CD8-positive, alpha-beta memory T cell (primary cell): ENCODE results near the gene ZNF621. TPM values are rescaled to one million over a fixed set of nuclear protein-coding genes. Genes with fewer than 3 reads are reported as not detected.

ENCODE experiments used
- CTCF ChIA-PET: fragments of 350-600 bp; sonication (Branson Sonifier 250); formaldehyde crosslinking; loops from one replicate; lab custom pipeline; 2021; ENCODE audit warnings: antibody characterized with exemption; lab: Charles Lee
- POLR2A ChIA-PET: fragments of 350-600 bp; sonication (Branson Sonifier 250); formaldehyde crosslinking; loops from one replicate; lab custom pipeline; 2021; ENCODE audit warnings: antibody characterized with exemption; lab: Charles Lee
- DNase-seq, 5 donors: peaks; one replicate each; pipeline versions ENCODE4 v3.0.0 to v3.0.0-alpha.2; 2020 to 2022; ENCODE audit warnings: mixed read lengths in 1 of 5
- H3K27ac ChIP-seq: one replicate; pipeline ENCODE4 v1.7.0; 2013; ENCODE audit warnings: low read depth, mild to moderate bottlenecking, low read length, moderate library complexity
- H3K27me3 ChIP-seq: 2 replicates; pipeline ENCODE4 v1.7.0; 2013; ENCODE audit warnings: low read length, mild to moderate bottlenecking; ENCODE audit not compliant: insufficient read depth, poor library complexity, severe bottlenecking
- H3K36me3 ChIP-seq: 2 replicates; pipeline ENCODE4 v1.7.0; 2013; ENCODE audit warnings: mild to moderate bottlenecking, low read length, moderate library complexity; ENCODE audit not compliant: insufficient read depth
- H3K4me1 ChIP-seq: 2 replicates; pipeline ENCODE4 v1.7.0; 2013; ENCODE audit warnings: mild to moderate bottlenecking, low read length, moderate library complexity; ENCODE audit not compliant: insufficient read depth
- H3K4me3 ChIP-seq: 2 replicates; pipeline ENCODE4 v1.7.0; 2013; ENCODE audit warnings: mild to moderate bottlenecking, low read length
- H3K9me3 ChIP-seq: 2 replicates; pipeline ENCODE4 v1.7.0; 2013; ENCODE audit warnings: mild to moderate bottlenecking, low read length
- H3K27ac Mint-ChIP-seq, 8 donors: one replicate each; pipeline ENCODE4 v1.8.0; 2020 to 2021; ENCODE audit warnings: mixed read lengths in 8 of 8, mild to moderate bottlenecking in 6 of 8, inconsistent platforms in 3 of 8, moderate library complexity in 3 of 8
- H3K27me3 Mint-ChIP-seq, 2 donors: one replicate each; pipeline ENCODE4 v1.8.0; 2020 to 2021; ENCODE audit warnings: mixed read lengths in 2 of 2, mild to moderate bottlenecking in 1 of 2, moderate library complexity in 1 of 2
- H3K36me3 Mint-ChIP-seq, 3 donors: one replicate each; pipeline ENCODE4 v1.8.0; 2020 to 2021; ENCODE audit warnings: mixed read lengths in 3 of 3, inconsistent platforms in 1 of 3, mild to moderate bottlenecking in 1 of 3
- H3K4me1 Mint-ChIP-seq, 3 donors: one replicate each; pipeline ENCODE4 v1.8.0; 2020 to 2021; ENCODE audit warnings: mixed read lengths in 3 of 3, inconsistent platforms in 1 of 3, mild to moderate bottlenecking in 1 of 3
- H3K4me3 Mint-ChIP-seq, 7 donors: one replicate each; pipeline ENCODE4 v1.8.0; 2020 to 2021; ENCODE audit warnings: mixed read lengths in 7 of 7, mild to moderate bottlenecking in 6 of 7, moderate library complexity in 4 of 7, inconsistent platforms in 2 of 7
- H3K9me3 Mint-ChIP-seq, 5 donors: one replicate each; pipeline ENCODE4 v1.8.0; 2020 to 2022; ENCODE audit warnings: mixed read lengths in 5 of 5, mild to moderate bottlenecking in 3 of 5, moderate library complexity in 2 of 5, inconsistent platforms in 1 of 5
- polyA plus RNA-seq: library from polyadenylated mRNA; unstranded; fragments of 300-500 nt; fragmentation: Illumina TruSeq; gene quantifications from one replicate; pipeline ENCODE4 v1.2.3, GENCODE V29; 2021
- total RNA-seq, 2 experiments: library from RNA; stranded (reverse); gene quantifications; one replicate each; pipeline ENCODE4 v1.2.3, GENCODE V29; 2021

ZNF621 gene
- total RNA-seq (10 to 100 TPM; 20.7 to 22.5 TPM), polyA plus RNA-seq (3.2 TPM)

DNA sequence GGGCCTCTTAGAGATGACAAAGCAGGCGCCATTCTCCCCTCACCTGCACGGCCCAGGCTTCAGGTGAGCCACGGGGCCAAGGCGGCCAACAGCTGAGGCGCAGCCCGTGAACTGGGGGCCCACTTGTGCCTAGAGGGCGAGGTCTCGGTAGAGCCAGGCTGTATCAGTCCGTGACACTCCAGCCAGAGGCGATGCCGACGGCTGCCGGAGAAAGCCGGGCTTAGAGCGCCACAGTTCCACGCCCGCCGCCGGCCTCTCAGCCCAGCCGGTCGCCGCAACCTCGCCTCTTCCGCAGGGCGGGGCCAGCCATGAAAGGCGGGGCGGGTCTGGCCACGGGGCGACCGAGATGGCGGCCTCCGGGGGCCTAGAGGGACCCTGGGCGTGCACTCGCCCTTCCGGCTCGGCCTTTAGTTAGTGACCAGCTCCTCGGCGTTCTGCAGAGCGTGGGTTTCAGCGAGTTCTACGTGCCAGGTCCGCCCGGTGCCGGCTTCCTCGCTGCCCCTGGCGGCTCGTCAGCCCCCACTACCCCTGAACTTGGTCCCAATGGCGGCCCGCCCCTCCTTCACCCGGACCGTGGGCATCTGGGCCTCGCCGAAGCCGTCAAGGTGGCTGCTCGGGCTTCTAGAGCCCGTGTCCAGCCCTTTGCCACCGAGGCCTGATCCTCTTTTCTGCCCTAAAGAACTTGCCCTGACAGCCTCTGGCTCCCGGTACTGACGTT lies at the start of gene ZNF621:
Gene ZNF621 (plus strand): TSS at position 393 of the 718 bp plus-strand sequence. CDS start 881 bp downstream, outside the sequence.
- POLR2A ChIA-PET = interaction anchor here (1.1 to 2.8 kb wide), 4 partner anchors 19 to 72 kb away, joined by 3 to 15 read pairs (median 10); partner anchors contain the start of genes RPL14 and ZNF620
- Mint-ChIP-seq H3K36me3 (peaks cover 13 to 38% (median 14%) of the 10 kb centered on the region in 3 donors), H3K27ac (peak within 1 kb of the TSS; percentile 76 to 99 (median 98)), H3K4me1 (peaks cover 24 to 40% (median 35%) of the 10 kb centered on the region in 3 donors), H3K9me3 (no peaks in the 10 kb centered on the region), H3K27me3 (no peaks in the 10 kb centered on the region), H3K4me3 (peak within 1 kb of the TSS; percentile 89 to 97 (median 95))
- H3K27ac ChIP-seq = peak within 1 kb of the TSS; percentile 86
- peak within 1 kb of the TSS; percentile 79 for H3K4me3 ChIP-seq
- H3K36me3 ChIP-seq = peaks cover 1% of the 10 kb centered on the region
- H3K4me1 ChIP-seq = peaks cover 15% of the 10 kb centered on the region
- H3K27me3 ChIP-seq = no peaks in the 10 kb centered on the region
- CTCF ChIA-PET = interaction anchor here (1.0 to 1.5 kb wide), 6 partner anchors 19 to 216 kb away, joined by 3 to 8 read pairs (median 4); partner anchors contain the start of genes EIF1B, RPL14 and ZNF620
- DNase-seq = peak; percentile 71 to 87 (median 77)
- no peaks in the 10 kb centered on the region for H3K9me3 ChIP-seq

DNA sequence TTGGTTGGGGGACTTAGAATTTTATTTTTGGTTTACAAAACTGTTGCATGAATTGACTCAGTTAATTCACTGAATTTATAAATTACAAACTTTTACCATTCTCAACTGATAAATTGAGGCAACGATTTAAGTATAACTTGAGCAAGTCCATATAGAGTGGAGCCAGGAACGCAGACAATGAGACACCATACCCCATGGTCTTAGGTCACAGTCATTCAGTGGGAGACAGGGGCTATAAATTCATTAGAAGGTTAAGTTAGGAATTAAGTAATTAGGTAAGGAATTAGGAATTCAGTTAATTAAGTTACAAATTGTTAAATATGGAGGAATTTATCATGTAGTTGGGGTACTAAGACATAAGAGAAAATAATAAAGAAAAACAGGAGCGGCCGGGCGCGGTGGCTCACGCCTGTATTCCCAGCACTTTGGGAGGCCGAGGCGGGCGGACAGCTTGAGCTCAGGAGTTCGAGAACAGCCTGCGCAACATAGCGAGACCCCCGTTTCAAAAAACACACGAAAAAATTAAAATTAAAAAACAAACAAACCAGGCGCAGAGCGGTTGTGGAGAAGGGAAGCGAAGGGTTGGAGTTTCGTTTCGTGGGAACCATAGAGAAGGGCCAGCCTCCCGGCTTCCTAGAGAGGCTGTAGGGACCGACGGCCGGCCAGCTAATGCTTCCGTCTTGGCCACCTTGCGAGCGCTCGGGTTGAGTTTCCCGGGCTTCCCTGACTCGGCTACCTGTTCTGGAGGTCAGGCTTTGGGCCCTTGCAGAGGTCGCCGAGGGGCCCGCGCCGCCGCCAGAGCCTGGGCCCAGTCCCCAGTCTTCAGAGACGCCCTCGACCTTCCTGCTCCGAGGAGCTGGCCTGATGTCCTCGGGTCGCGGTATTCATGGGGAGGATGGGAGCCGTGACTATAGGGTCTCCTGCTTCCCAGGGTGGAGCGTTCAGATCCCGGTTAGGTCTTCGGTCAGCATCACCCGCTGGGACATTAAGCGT lies 48.0 kb upstream of the ZNF621 start, which contains the start of gene ZNF619:
Gene ZNF619 (plus strand): TSS at position 645 of the 993 bp plus-strand sequence. CDS start 858 bp downstream, outside the sequence.
- peaks cover 4 to 43% (median 5%) of the 10 kb centered on the region in 3 donors for H3K36me3 Mint-ChIP-seq
- H3K4me1 ChIP-seq = peaks cover 16% of the 10 kb centered on the region
- H3K4me1 Mint-ChIP-seq = peaks cover 25 to 44% (median 27%) of the 10 kb centered on the region in 3 donors
- ChIA-PET POLR2A (interaction anchor here (0.7 to 2.0 kb wide), 3 partner anchors 20 to 29 kb away, joined by 4 to 14 read pairs (median 5); partner anchors contain the start of genes RPL14 and ZNF620), CTCF (interaction anchor here (0.8 to 1.3 kb wide), 3 partner anchors 29 to 168 kb away, joined by 3 to 4 read pairs (median 3); partner anchors contain the start of genes EIF1B and ZNF620)
- H3K4me3 Mint-ChIP-seq = peak within 1 kb of the TSS; percentile 91 to 98 (median 94)
- H3K27ac ChIP-seq = peak within 1 kb of the TSS; percentile 78
- H3K36me3 ChIP-seq = peaks cover under 1% of the 10 kb centered on the region
- H3K4me3 ChIP-seq = peak within 1 kb of the TSS; percentile 84
- no peaks in the 10 kb centered on the region for H3K27me3 ChIP-seq
- H3K9me3 ChIP-seq = no peaks in the 10 kb centered on the region
- DNase-seq = peak; percentile 42 to 71 (median 49)
- H3K9me3 Mint-ChIP-seq = no peaks in the 10 kb centered on the region
- H3K27me3 Mint-ChIP-seq = peaks cover 0 to 3% of the 10 kb centered on the region in 2 donors
- peak within 1 kb of the TSS; percentile 83 to 99 (median 95) for H3K27ac Mint-ChIP-seq

DNA sequence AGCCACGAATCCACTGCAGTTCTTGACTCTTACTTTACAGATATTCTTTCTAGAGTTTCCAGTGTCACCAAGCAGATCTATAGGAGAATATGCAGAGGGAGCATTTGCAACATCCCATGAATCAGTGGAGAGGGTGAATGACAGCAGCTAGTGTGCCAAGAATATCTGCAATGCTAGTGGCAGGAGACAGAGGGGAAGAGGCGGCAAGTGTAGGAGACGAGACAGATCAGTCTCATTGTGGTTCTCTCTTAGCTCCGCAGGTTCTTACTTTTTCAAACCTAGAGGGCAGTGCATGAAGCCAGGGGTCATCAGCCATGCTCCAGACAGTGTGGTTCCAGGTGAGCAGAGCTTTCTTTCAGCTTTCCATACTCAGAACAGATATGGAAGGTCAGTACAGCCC lies 47.1 kb upstream of the ZNF621 start:
- H3K4me3 ChIP-seq = peak overlapping the region; percentile 84
- DNase-seq = no peak
- ChIA-PET POLR2A (interaction anchor here (0.7 to 2.0 kb wide), 3 partner anchors 20 to 28 kb away, joined by 4 to 14 read pairs (median 5); partner anchors contain the start of genes RPL14 and ZNF620), CTCF (interaction anchor here (1.2 to 1.3 kb wide), 2 partner anchors 48 to 168 kb away, joined by 3 to 4 read pairs; partner anchors contain the start of gene EIF1B)
- no peaks in the 10 kb centered on the region for H3K9me3 ChIP-seq
- H3K27ac ChIP-seq = peak overlapping the region; percentile 78
- no peaks in the 10 kb centered on the region for H3K9me3 Mint-ChIP-seq
- peak overlapping the region; percentile 26 to 99 (median 95) for H3K27ac Mint-ChIP-seq
- peaks cover 6% of the 10 kb centered on the region for H3K36me3 ChIP-seq
- no peaks in the 10 kb centered on the region for H3K27me3 ChIP-seq
- peaks cover 18% of the 10 kb centered on the region for H3K4me1 ChIP-seq
- H3K4me1 Mint-ChIP-seq = peaks cover 32 to 51% (median 36%) of the 10 kb centered on the region in 3 donors
- H3K4me3 Mint-ChIP-seq = peak overlapping the region; percentile 91 to 98 (median 94)
- H3K27me3 Mint-ChIP-seq = peaks cover 0 to 3% of the 10 kb centered on the region in 2 donors
- H3K36me3 Mint-ChIP-seq = peaks cover 10 to 49% (median 10%) of the 10 kb centered on the region in 3 donors

DNA sequence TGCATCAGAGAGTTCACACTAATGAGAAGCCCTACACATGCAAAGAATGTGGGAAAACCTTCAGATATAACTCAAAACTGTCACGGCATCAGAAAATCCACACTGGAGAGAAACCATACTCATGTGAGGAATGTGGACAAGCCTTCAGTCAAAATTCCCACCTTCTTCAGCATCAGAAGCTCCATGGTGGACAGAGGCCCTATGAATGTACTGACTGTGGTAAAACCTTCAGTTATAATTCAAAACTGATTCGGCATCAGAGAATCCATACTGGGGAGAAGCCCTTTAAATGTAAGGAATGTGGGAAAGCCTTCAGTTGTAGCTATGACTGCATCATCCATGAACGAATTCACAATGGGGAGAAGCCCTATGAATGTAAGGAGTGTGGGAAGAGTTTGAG lies 37.6 kb upstream of the ZNF621 start:
- H3K36me3 ChIP-seq = peaks cover 16% of the 10 kb centered on the region
- CTCF ChIA-PET = no interaction called here
- POLR2A ChIA-PET = interaction anchor here (0.6 to 0.7 kb wide), 3 partner anchors 24 to 37 kb away, joined by 3 to 6 read pairs (median 4); partner anchors contain the start of gene RPL14

DNA sequence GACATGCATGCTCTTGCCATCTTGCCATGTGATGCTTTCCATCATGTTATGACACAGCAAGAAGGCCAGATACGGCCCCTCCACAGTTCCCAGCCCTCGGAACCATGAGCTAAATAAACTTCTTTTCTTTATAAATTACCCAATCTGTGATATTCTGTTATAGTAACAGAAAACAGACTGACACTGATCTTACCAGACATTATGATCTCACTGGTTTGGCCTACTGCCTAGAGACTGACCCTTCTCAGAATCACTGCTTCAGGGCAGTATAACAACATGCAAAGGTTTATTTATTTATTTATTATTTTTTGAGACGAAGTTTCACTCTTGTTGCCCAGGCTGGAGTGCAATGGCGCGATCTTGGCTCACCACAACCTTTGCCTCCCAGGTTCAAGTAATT lies 33.8 kb upstream of the ZNF621 start:
- POLR2A ChIA-PET = interaction anchor here (0.6 kb wide), 1 partner anchor 32 kb away, joined by 3 read pairs; no protein-coding TSS in a partner anchor
- Mint-ChIP-seq H3K4me3 (no peak overlapping the region), H3K9me3 (peaks cover 0 to 26% (median 14%) of the 10 kb centered on the region in 5 donors), H3K36me3 (peaks cover 24 to 31% (median 29%) of the 10 kb centered on the region in 3 donors), H3K4me1 (peaks cover 0 to 3% (median 0%) of the 10 kb centered on the region in 3 donors), H3K27ac (no peak overlapping the region), H3K27me3 (no peaks in the 10 kb centered on the region)
- DNase-seq = no peak
- Histone ChIP-seq H3K27me3 (no peaks in the 10 kb centered on the region), H3K36me3 (peaks cover 15% of the 10 kb centered on the region), H3K4me3 (no peak overlapping the region), H3K4me1 (no peaks in the 10 kb centered on the region), H3K27ac (no peak overlapping the region), H3K9me3 (peaks cover 6% of the 10 kb centered on the region)
- CTCF ChIA-PET = no interaction called here

More for the DNA sequence above, 37.6 kb upstream of the ZNF621 start:
- Histone ChIP-seq H3K4me3 (no peak overlapping the region), H3K27ac (no peak overlapping the region), H3K4me1 (peaks cover 8% of the 10 kb centered on the region), H3K9me3 (peaks cover 6% of the 10 kb centered on the region), H3K27me3 (no peaks in the 10 kb centered on the region)
- Mint-ChIP-seq H3K36me3 (peaks cover 32 to 54% (median 45%) of the 10 kb centered on the region in 3 donors), H3K4me3 (no peak overlapping the region), H3K4me1 (peaks cover 11 to 12% (median 11%) of the 10 kb centered on the region in 3 donors), H3K27me3 (no peaks in the 10 kb centered on the region), H3K9me3 (peaks cover 0 to 26% (median 14%) of the 10 kb centered on the region in 5 donors), H3K27ac (no peak overlapping the region)
- no peak for DNase-seq

DNA sequence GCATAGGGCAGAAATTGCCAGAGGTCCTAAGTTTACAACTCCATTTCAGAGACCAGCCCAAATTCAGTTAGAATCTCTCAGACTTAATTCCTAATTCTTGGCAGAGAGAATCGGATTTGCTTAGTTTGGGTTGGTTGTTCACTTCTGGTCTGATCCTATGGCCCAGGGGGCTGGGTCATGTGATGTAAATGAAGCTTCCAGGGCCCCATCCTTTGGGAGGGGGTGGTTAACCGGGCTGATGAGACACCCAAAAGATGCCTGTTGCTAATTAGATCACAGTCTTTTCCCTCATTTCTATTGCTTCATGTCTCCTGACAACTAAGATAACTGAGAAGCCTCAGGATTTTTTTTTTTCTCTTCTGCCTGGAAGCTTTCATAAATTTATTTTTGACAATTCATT lies 30.1 kb upstream of the ZNF621 start:
- Histone ChIP-seq H3K9me3 (no peaks in the 10 kb centered on the region), H3K27me3 (no peaks in the 10 kb centered on the region), H3K4me3 (no peak overlapping the region), H3K4me1 (no peaks in the 10 kb centered on the region), H3K36me3 (no peaks in the 10 kb centered on the region), H3K27ac (no peak overlapping the region)
- H3K9me3 Mint-ChIP-seq = peaks cover 0 to 4% (median 0%) of the 10 kb centered on the region in 5 donors
- H3K4me1 Mint-ChIP-seq = no peaks in the 10 kb centered on the region
- DNase-seq = no peak
- no peak overlapping the region for H3K27ac Mint-ChIP-seq
- ChIA-PET POLR2A (no interaction called here), CTCF (interaction anchor here (1.3 kb wide), 1 partner anchor 11 kb away, joined by 3 read pairs; no protein-coding TSS in a partner anchor)
- H3K27me3 Mint-ChIP-seq = no peaks in the 10 kb centered on the region
- peaks cover 0 to 5% (median 4%) of the 10 kb centered on the region in 3 donors for H3K36me3 Mint-ChIP-seq
- no peak overlapping the region for H3K4me3 Mint-ChIP-seq

DNA sequence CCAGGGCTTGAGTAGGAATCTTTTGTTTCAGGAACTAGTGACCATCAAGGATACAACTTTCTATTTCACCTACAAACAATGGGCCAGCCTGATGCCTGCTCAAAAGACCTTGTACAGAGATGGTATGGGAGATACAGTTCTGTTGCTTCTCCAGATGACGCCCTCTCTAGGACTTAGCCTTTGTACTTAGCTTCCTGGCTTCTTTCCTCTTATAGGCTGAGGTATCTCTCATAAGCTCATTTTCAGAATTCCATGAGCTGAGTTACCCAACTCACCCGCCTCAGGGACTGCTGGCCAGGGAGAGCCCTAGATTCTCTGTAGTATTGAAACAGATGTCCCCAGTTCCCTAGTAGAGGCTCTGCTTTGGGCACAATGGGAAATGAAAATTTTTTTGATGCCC lies 27.5 kb upstream of the ZNF621 start:
- peaks cover 0 to 1% (median 0%) of the 10 kb centered on the region in 3 donors for H3K36me3 Mint-ChIP-seq
- Histone ChIP-seq H3K27ac (no peak overlapping the region), H3K27me3 (no peaks in the 10 kb centered on the region), H3K4me1 (no peaks in the 10 kb centered on the region), H3K9me3 (no peaks in the 10 kb centered on the region), H3K36me3 (no peaks in the 10 kb centered on the region), H3K4me3 (no peak overlapping the region)
- H3K4me3 Mint-ChIP-seq = no peak overlapping the region
- no peak for DNase-seq
- no peaks in the 10 kb centered on the region for H3K27me3 Mint-ChIP-seq
- no peak overlapping the region for H3K27ac Mint-ChIP-seq
- ChIA-PET POLR2A (no interaction called here), CTCF (no interaction called here)
- H3K4me1 Mint-ChIP-seq = no peaks in the 10 kb centered on the region
- no peaks in the 10 kb centered on the region for H3K9me3 Mint-ChIP-seq
